H9 (cell line): ENCODE data around the gene SPSB4. TPM values are rescaled to one million over a fixed set of nuclear protein-coding genes. Genes with fewer than 3 reads are reported as not detected.
A peak's percentile ranks its signal among the peaks of the same experiment; 100 is the strongest.

ENCODE experiments used
- DNase-seq: peaks from one replicate; pipeline ENCODE4 v3.0.0-alpha.2; 2017
- H2AFZ ChIP-seq: one replicate; pipeline ENCODE4 v1.6.1; 2013; ENCODE audit warnings: mild to moderate bottlenecking, low read length, control low read depth, moderate library complexity
- H2AK5ac ChIP-seq: 2 replicates; pipeline ENCODE4 v1.6.1; 2013; ENCODE audit warnings: low read length, control low read depth, mixed read lengths; ENCODE audit not compliant: insufficient read length
- H2BK120ac ChIP-seq: one replicate; pipeline ENCODE4 v1.6.1; 2013; ENCODE audit warnings: low read depth, mild to moderate bottlenecking, low read length, control low read depth, inconsistent platforms; ENCODE audit not compliant: poor library complexity, severe bottlenecking
- H2BK12ac ChIP-seq: 2 replicates; pipeline ENCODE4 v1.6.1; 2013; ENCODE audit warnings: low read length, control low read depth, mixed read lengths, low read depth; ENCODE audit not compliant: insufficient read length
- H2BK15ac ChIP-seq: 2 replicates; pipeline ENCODE4 v1.6.1; 2013; ENCODE audit warnings: low read depth, low read length, control low read depth
- H2BK20ac ChIP-seq: one replicate; pipeline ENCODE4 v1.6.1; 2013; ENCODE audit warnings: low read depth, mild to moderate bottlenecking, low read length, control low read depth, inconsistent platforms; ENCODE audit not compliant: poor library complexity, severe bottlenecking
- H2BK5ac ChIP-seq: 2 replicates; pipeline ENCODE4 v1.6.1; 2013; ENCODE audit warnings: low read length, control low read depth, mixed read lengths; ENCODE audit not compliant: insufficient read length
- H3K14ac ChIP-seq: 2 replicates; pipeline ENCODE4 v1.6.1; 2013; ENCODE audit warnings: low read length, control low read depth; ENCODE audit not compliant: insufficient read depth
- H3K18ac ChIP-seq: 2 replicates; pipeline ENCODE4 v1.6.1; 2013; ENCODE audit warnings: low read depth, mild to moderate bottlenecking, mixed read lengths, low read length, control low read depth; ENCODE audit not compliant: insufficient read length
- H3K23ac ChIP-seq: 2 replicates; pipeline ENCODE4 v1.6.1; 2013; ENCODE audit warnings: low read length, control low read depth, mixed read lengths, low read depth; ENCODE audit not compliant: insufficient read length
- H3K23me2 ChIP-seq: 2 replicates; pipeline ENCODE4 v1.6.1; 2013; ENCODE audit warnings: low read depth, mild to moderate bottlenecking, mixed read lengths, low read length, control low read depth; ENCODE audit not compliant: insufficient read length, poor library complexity, severe bottlenecking
- H3K27ac ChIP-seq: 2 replicates; pipeline ENCODE4 v1.5.1; 2013; ENCODE audit warnings: low read length, control low read depth, mixed read lengths, low read depth; ENCODE audit not compliant: insufficient read length
- H3K27me3 ChIP-seq: 2 replicates; pipeline ENCODE4 v1.6.1; 2013; ENCODE audit warnings: low read length, control low read depth, inconsistent platforms; ENCODE audit not compliant: insufficient read depth
- H3K4ac ChIP-seq: 2 replicates; pipeline ENCODE4 v1.6.1; 2013; ENCODE audit warnings: low read depth, mild to moderate bottlenecking, control low read depth, inconsistent platforms, low read length, moderate library complexity
- H3K4me1 ChIP-seq: 2 replicates; pipeline ENCODE4 v1.6.1; 2013; ENCODE audit warnings: low read length, control low read depth, inconsistent platforms; ENCODE audit not compliant: insufficient read depth
- H3K4me2 ChIP-seq: 2 replicates; pipeline ENCODE4 v1.6.1; 2013; ENCODE audit warnings: low read length, control low read depth, mixed read lengths; ENCODE audit not compliant: insufficient read length, insufficient read depth
- H3K56ac ChIP-seq: 2 replicates; pipeline ENCODE4 v1.6.1; 2013; ENCODE audit warnings: low read depth, mild to moderate bottlenecking, mixed read lengths, low read length, control low read depth; ENCODE audit not compliant: insufficient read length
- H3K79me1 ChIP-seq: 2 replicates; pipeline ENCODE4 v1.6.1; 2013; ENCODE audit warnings: low read depth, mild to moderate bottlenecking, moderate library complexity, low read length, control low read depth, inconsistent platforms; ENCODE audit not compliant: insufficient read depth, poor library complexity, severe bottlenecking
- H3K79me2 ChIP-seq: 2 replicates; pipeline ENCODE4 v1.6.1; 2013; ENCODE audit warnings: low read length, control low read depth, inconsistent platforms; ENCODE audit not compliant: insufficient read depth
- H3K9ac ChIP-seq: 2 replicates; pipeline ENCODE4 v1.6.1; 2013; ENCODE audit warnings: low read length, control low read depth, mixed read lengths; ENCODE audit not compliant: insufficient read length; ENCODE audit errors: extremely low read depth
- H3K9me3 ChIP-seq: one replicate; pipeline ENCODE4 v1.6.1; 2013; ENCODE audit warnings: low read depth, low read length, inconsistent platforms; ENCODE audit not compliant: control insufficient read depth
- H3T11ph ChIP-seq: one replicate; pipeline ENCODE4 v1.6.1; 2013; ENCODE audit warnings: mild to moderate bottlenecking, low read length, control low read depth, inconsistent platforms
- H4K20me1 ChIP-seq: one replicate; pipeline ENCODE4 v1.6.1; 2013; ENCODE audit not compliant: control insufficient read depth, insufficient read length, insufficient read depth
- H4K5ac ChIP-seq: 2 replicates; pipeline ENCODE4 v1.6.1; 2013; ENCODE audit warnings: low read depth, mild to moderate bottlenecking, mixed read lengths, low read length, control low read depth; ENCODE audit not compliant: insufficient read length
- H4K8ac ChIP-seq: replicated peaks from 2 replicates; pipeline ENCODE4 v1.6.1; 2013; ENCODE audit warnings: low read length, control low read depth, mixed read lengths, low read depth; ENCODE audit not compliant: insufficient read length
- H4K91ac ChIP-seq: 2 replicates; pipeline ENCODE4 v1.6.1; 2013; ENCODE audit warnings: low read depth, mild to moderate bottlenecking, moderate library complexity, mixed read lengths, low read length, control low read depth; ENCODE audit not compliant: insufficient read length
- H3K27ac Mint-ChIP-seq, 3 experiments: 2 replicates in 2 of 3; 3 replicates in 1 of 3; pipeline ENCODE4 v1.8.0; 2020 to 2021; ENCODE audit warnings: mixed read lengths in 3 of 3, mild to moderate bottlenecking in 1 of 3, moderate library complexity in 1 of 3
- H3K27me3 Mint-ChIP-seq: 2 replicates; pipeline ENCODE4 v1.8.0; 2021; ENCODE audit warnings: low read depth, mild to moderate bottlenecking, moderate library complexity, mixed read lengths
- H3K36me3 Mint-ChIP-seq, 3 experiments: 2 replicates in 2 of 3; 3 replicates in 1 of 3; pipeline ENCODE4 v1.8.0; 2020 to 2021; ENCODE audit warnings: low read depth in 3 of 3, mixed read lengths in 3 of 3; ENCODE audit not compliant: insufficient read depth in 1 of 3
- H3K4me1 Mint-ChIP-seq, 2 experiments: 2 replicates each; pipeline ENCODE4 v1.8.0; 2020; ENCODE audit warnings: mixed read lengths in 2 of 2
- H3K4me3 Mint-ChIP-seq, 2 experiments: 2 replicates in 1 of 2; 3 replicates in 1 of 2; pipeline ENCODE4 v1.8.0; 2020 to 2021; ENCODE audit warnings: mild to moderate bottlenecking in 2 of 2, mixed read lengths in 2 of 2, moderate library complexity in 1 of 2
- H3K9me3 Mint-ChIP-seq, 2 experiments: 2 replicates in 1 of 2; 3 replicates in 1 of 2; pipeline ENCODE4 v1.8.0; 2020; ENCODE audit warnings: mild to moderate bottlenecking in 2 of 2, mixed read lengths in 2 of 2, moderate library complexity in 1 of 2
- CTCF ChIP-seq: fragments of 200-600 bp; sonication (generic); conservative IDR thresholded peaks from 3 replicates; pipeline ENCODE4 v1.8.0; 2021; ENCODE audit warnings: antibody characterized with exemption, mild to moderate bottlenecking
- WGBS: extraction: QIAGEN DNeasy Blood & Tissue Kit; methylation state at CpG from one replicate; pipeline ENCODE4 v1.1.7; 2013; ENCODE audit warnings: missing lambda C conversion rate, low lambda C conversion rate, mixed read lengths; ENCODE audit not compliant: insufficient read length; ENCODE audit errors: extremely low coverage; 5-methylcytosine and 5-hydroxymethylcytosine counted together
- total RNA-seq: library from RNA; stranded (reverse); gene quantifications from 2 replicates; pipeline ENCODE4 v1.2.1, GENCODE V29; 2021

Gene SPSB4
- total RNA-seq, 1 experiment from 2014 or later, result 6.2 TPM

- H3K4me3 Mint-ChIP-seq, result no peak overlapping the region
- Histone ChIP-seq H3K4me2 (no peak overlapping the region), H2BK5ac (no peak overlapping the region), H3K79me1 (no peaks in the 10 kb centered on the region), H2AFZ (no peak overlapping the region), H3K9me3 (no peaks in the 10 kb centered on the region), H4K20me1 (no peaks in the 10 kb centered on the region), H3K23ac (no peak overlapping the region), H3K9ac (no peak overlapping the region), H3T11ph (no peak overlapping the region), H3K27ac (no peak overlapping the region), H3K56ac (no peak overlapping the region), H2BK120ac (no peak overlapping the region), H4K8ac (no peak overlapping the region), H2AK5ac (no peak overlapping the region), H4K5ac (peak overlapping the region; percentile 37), H2BK15ac (no peak overlapping the region), H3K4ac (no peak overlapping the region), H3K14ac (no peak overlapping the region), H3K23me2 (peaks cover 3% of the 10 kb centered on the region), H2BK12ac (no peak overlapping the region), H3K79me2 (no peaks in the 10 kb centered on the region), H3K4me1 (no peaks in the 10 kb centered on the region), H3K27me3 (no peaks in the 10 kb centered on the region), H3K18ac (no peak overlapping the region), H2BK20ac (no peak overlapping the region), H4K91ac (no peak overlapping the region)
- peak overlapping the region in 1 of 3 experiments; percentile 10; a peak in 1 of 7 replicates for H3K27ac Mint-ChIP-seq
- H3K27me3 Mint-ChIP-seq, result no peaks in the 10 kb centered on the region; the same call in none of the 2 replicates
- TF ChIP-seq CTCF, result no peak
- peaks cover 0 to 3% of the 10 kb centered on the region in 2 experiments; a peak in 2 of 4 replicates for H3K4me1 Mint-ChIP-seq
- WGBS, result no CpG with 5 or more reads among the region's 8 CpGs
- H3K36me3 Mint-ChIP-seq, result peaks cover 0 to 4% (median 0%) of the 10 kb centered on the region in 3 experiments; a peak in 2 of 7 replicates
- peaks cover 6% of the 10 kb centered on the region in 2 experiments; a peak in 3 of 5 replicates for H3K9me3 Mint-ChIP-seq
- no peak for DNase-seq
These were observed 78.4 kb downstream of the SPSB4 start for GRCh38 chr3:141129541-141130011.
